ENCODE results near the gene SERPINA5.
"Not testable (repeated sequence)": the region's sequence is repeated elsewhere in the genome, so short reads cannot be mapped to it uniquely, and the experiment has no call there.

Gene SERPINA5

DNA sequence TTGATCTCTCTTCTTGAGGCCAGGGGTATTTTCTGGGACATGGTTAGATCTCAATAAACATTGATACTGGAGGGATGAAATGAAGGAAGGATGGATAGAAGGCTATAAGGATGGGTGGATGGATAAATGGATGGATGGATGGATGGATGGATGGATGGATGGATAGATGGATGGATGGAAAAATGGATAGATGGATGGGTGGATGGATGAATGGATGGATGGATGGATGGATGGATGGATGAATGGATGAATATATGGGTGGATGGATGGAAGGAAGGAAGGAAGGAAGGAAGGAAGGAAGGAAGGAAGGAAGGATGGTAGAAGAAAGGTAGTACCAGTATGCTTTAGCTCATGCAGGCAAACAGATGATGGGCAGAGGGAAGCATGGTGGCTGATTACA lies 3.8 kb upstream of the SERPINA5 start:
- not testable (repeated sequence) for ATAC-seq

GRCh38 chr14:94578712-94579111 lies 2.5 kb upstream of the SERPINA5 start:
- no peak for ATAC-seq

DNA sequence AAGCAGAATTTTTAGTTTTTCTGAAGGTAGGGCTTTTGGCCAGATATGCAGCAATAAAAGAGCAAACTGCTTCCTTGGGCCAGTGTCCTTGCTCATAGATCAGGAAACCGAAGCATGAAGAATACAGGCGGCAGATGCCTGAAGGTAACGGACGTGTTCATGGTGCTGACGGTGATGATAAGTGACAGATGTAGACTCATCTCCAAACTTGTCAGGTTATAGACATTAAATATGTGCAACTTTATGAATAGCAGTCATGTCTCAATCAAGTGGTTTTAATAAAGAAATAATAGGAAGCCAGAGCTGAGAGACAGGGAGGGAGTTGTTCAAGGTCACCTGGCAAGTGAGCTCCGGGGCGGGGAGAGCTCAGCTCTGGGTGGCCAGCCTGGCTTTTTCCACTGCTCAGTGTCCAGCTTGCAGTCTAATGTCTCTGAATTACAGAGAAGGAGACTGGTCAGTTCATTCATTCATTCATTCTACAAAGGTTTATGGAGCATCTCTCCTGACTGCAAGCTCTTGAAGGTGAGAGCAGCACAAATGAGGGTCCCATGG lies 1.0 kb downstream of the SERPINA5 start:
- ATAC-seq = no peak

DNA sequence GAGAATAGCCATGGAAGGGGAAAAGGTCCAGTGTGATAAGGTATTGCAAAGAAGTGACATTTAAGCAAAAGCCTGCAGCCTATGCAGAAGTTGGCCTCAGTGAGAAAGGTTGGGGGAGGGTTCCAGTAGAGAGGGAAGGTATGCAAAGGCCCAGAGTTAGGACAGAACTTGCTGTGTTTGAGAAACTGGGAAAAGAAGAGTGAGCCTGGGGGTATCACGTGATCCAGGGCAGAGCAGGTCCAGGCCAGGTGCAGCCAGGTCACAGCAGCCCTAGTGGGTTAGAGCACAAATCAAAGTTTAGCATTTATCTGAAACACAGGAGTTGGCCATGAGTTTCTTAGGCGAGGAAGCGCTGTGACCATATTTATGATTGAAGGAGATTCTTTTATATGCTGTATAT lies 1.6 kb downstream of the SERPINA5 start:
- no peak for ATAC-seq

GRCh38 chr14:94583557-94583956 lies 2.3 kb downstream of the SERPINA5 start:
- ATAC-seq = no peak

DNA sequence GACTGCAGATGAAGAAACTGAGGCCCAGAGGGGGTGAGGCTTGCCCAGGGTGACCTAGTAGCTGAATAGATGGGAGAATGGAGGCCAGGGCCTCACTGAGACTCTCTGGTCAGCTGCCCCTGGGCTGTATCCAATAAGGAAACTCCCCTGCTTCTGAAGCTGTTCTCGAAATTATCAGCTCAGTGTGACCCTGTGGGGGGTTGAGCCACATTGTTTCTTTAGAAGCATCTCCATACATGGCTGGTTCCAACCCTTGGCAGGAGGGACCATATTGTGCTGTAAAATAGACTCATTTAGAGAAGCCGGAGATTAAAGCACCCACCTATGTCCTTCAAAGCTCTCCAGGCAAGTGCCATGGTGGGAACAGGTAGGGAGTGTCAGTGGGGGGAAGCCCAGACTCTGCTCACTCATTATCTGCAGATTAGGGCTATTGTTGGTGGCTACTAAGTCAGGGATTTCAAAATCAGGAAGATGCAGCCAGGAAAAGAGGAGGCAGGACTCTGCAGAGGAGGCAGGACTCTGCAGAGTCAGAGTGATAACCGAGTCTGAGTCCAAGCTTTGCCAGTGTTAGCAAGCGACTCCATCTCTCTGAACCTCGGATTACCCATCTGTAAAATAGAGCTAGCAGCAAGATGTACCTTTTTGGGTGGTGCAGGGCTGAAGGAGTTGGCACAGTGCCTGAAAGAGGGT lies 3.5 kb downstream of the SERPINA5 start:
- no peak for ATAC-seq

DNA sequence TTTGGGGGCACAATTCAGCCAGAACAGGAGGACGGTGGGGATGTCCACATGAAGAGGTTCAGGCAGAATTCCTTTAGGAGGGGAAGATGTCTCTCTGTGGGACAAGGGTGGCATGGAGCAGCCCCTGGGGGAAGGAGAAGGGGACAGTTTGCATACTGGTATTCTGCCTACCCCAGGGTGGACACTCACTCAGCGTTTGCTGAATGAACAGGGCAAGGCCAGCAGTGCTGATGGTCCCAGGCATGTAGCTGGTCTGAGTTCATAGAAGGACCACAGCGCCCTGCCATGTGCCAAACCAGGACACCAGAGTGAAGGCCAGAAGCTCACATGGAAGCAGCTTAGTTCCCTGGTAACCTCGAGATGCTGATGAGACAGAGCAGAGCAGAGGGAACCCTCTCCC lies 5.4 kb downstream of the SERPINA5 start:
- no peak for ATAC-seq

DNA sequence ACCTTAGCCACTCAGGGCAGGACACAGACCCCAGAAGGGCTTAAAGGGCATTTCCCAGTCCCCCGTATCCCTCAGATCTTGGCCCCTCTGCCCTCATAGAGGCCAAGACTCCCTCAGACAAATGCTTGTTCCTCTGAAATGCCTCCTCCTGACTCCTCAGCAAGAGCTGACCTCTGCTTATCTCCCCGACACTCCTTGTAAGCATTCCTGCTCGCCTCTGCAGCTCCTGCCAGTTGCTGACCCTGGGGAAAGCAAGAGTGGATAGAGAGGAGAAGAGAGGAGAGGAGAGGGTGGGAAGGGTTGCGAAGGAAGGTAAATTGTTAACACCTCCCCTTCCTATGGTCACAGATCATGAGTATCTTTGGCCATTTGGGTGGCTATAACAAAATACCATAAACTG lies 7.1 kb downstream of the SERPINA5 start:
- ATAC-seq = no peak

- no peak for ATAC-seq
These were observed 9.8 kb downstream of the SERPINA5 start for GRCh38 chr14:94591073-94591472.

DNA sequence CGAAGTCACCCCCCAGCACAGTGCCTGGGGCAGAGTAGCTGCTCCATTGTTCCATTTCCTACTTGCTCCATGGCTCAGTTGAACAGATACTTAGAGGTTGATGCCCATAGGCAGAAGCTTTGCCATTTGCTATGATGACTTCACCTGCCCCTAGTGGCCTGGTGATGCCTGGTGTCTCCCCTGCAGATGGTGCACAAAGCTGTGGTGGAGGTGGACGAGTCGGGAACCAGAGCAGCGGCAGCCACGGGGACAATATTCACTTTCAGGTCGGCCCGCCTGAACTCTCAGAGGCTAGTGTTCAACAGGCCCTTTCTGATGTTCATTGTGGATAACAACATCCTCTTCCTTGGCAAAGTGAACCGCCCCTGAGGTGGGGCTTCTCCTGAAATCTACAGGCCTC lies 10.6 kb downstream of the SERPINA5 start:
- no peak for ATAC-seq

GRCh38 chr14:94592457-94592856 lies 11.2 kb downstream of the SERPINA5 start:
- ATAC-seq = no peak

DNA sequence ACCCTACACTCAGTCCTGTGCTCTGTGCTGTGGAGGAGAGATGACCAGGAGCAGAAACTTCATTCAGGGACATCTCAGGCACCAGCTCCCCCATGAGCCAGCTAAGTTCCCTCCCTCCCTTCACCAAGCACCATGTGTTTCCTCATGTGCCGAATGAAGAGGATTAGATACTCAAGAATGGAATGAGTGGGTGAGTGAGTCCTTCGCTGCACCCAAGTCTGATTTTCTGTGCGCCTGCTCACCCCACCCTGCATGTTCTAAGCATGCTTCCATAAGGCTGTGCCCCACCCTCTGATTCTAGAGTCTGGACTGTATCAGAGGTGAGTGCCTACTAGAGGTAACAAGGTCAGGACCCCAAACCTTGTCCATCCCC lies 12.1 kb downstream of the SERPINA5 start:
- no peak for ATAC-seq

GRCh38 chr14:94593749-94594431 lies 12.7 kb downstream of the SERPINA5 start:
- ATAC-seq = no peak

DNA sequence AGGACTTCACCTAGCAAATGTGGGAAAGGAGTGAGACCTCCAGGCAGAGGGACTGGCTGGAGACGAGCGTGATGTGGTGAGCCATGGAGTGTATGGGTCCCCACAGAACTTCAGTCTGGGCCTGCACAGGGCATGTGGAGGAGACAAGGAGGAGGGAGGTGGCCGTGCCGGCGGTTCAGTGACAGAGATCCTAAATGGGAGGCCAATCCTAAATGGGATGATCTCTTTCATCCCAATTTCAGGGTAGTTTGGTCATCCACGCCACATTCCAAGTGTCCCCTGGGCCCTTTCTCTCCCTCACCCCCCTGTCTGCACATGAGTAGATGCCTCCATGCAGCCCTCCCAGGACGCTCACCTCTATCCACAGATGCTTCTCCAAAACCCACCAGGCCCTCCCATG lies 13.2 kb downstream of the SERPINA5 start:
- ATAC-seq = no peak

GRCh38 chr14:94595912-94596311 lies 14.7 kb downstream of the SERPINA5 start:
- no peak for ATAC-seq

DNA sequence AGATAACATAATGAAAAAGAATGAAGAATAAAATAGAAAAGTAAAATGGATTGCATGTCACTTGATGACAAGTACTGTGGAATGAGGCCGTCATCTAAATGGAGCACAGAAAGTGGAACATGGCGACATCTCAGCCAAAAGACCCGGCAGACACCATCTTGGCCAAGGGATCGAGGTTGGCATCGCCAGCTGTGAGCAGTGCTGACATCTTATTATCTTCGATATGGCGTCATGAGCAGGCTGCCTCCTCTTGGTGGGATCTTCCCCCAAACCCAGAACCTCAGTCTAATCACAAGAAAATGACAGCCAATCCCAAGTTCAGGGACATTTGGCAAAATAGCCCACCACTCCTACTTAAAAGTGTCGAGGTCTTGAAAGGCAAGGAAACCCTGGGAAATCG lies 15.1 kb downstream of the SERPINA5 start:
- ATAC-seq = no peak

GRCh38 chr14:94597788-94598187 lies 16.6 kb downstream of the SERPINA5 start:
- no peak for ATAC-seq

DNA sequence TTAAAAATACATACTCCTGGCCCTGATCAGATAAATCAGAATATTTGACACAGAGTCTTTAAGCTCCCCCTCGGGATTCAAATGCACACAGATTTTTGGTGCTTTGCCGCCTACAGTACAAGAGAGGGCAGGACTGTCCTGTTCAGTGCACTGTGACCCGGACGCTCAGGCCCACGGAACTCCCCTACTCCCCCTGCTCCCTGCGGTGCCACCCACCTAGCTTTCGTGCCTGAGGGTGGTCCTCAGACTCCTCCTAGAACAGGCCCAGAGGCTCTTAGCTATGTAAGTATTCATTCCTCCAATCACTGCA lies 17.2 kb downstream of the SERPINA5 start:
- no peak for ATAC-seq

- ATAC-seq = no peak
These were observed 17.8 kb downstream of the SERPINA5 start for GRCh38 chr14:94598816-94599655.

- no peak for ATAC-seq
These were observed 18.4 kb downstream of the SERPINA5 start for GRCh38 chr14:94599656-94600004.

GRCh38 chr14:94600148-94600545 lies 18.9 kb downstream of the SERPINA5 start:
- no peak for ATAC-seq

GRCh38 chr14:94601884-94602391 lies 20.7 kb downstream of the SERPINA5 start:
- no peak for ATAC-seq

- no peak for ATAC-seq
These were observed 21.5 kb downstream of the SERPINA5 start for GRCh38 chr14:94602722-94603121.

DNA sequence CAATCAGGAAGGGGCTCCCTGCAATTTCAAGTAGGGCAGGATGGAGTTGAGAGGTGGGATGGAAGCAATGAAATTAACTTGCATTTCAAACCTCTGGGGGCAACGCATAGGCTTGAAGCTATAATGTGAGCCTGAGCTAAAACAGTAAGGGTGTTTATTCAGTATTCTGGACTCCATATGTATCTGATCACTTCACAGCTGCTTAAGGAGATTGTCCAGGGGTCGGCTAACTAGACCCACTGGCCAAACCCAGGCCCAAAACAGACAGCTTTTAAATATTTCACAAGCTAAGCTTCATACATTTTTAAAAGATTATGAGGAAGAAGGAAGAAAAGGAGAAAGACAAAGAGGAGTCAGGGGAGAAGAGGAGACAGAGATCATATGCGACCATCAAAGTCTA lies 24.1 kb downstream of the SERPINA5 start:
- ATAC-seq = no peak

All from activated CD4-positive, CD25-positive, alpha-beta regulatory T cell treated with anti-CD3 and anti-CD28 coated beads, Interleukin-2, amount 50 U/mL, for 24 hours (primary cell).